CD1c-positive myeloid dendritic cell (primary cell): Measurements from ENCODE around the gene CDC6.
A peak's percentile ranks its signal among the peaks of the same experiment; 100 is the strongest.

Experiments
- DNase-seq: peaks from one replicate; pipeline ENCODE4 v3.0.0-alpha.2; 2016; ENCODE audit errors: extremely low spot score

Gene CDC6

DNA sequence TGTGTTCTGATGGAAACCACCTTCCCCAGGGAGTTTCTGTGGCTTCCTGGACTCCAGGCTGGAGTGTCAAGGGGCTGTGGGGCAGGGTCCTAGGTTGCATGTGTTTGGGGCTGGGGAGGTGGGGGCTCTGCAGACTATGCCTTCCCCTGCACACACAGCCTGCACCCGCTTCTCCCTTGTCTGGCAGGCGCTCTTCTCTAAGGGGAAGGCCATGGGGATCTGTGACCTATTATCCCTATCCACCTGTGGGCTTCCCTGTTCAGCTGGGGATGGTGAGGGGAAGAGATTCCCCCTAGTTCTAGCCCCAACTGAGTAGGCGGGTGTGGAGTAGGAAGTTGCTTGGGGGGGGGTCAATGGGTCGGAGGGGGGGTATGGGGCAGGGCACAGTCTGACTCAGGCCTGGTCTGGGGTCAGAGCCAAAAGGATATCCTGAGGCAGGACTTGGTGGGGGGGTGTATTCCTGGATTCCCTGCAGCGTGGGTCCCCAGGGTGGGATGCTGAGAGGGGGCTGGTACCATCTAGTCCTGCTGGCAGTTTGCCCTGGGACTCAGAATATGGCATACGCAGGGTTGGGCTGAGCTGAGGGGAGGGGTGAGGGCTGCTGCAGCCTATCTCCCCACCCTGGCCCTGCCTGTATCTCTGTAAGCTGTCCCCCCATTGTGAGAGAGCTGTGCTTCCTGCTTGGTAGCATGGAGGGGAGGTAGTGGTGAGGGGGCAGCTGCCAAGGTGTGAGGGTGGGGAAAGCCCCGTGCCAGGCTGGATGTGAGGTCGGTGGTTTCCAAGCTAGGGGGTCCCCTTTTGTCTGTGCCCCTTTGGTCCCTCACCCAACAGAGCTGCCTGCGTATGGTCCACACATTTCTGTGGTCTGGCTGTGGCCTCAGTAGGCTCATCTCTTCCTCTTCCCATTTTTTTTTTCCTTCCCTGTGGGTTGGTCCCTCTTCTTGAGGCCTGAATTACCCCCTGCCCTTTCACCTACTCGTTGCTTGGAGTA, 36.0 kb downstream of the CDC6 start:
- DNase-seq: peak; percentile 71

DNA sequence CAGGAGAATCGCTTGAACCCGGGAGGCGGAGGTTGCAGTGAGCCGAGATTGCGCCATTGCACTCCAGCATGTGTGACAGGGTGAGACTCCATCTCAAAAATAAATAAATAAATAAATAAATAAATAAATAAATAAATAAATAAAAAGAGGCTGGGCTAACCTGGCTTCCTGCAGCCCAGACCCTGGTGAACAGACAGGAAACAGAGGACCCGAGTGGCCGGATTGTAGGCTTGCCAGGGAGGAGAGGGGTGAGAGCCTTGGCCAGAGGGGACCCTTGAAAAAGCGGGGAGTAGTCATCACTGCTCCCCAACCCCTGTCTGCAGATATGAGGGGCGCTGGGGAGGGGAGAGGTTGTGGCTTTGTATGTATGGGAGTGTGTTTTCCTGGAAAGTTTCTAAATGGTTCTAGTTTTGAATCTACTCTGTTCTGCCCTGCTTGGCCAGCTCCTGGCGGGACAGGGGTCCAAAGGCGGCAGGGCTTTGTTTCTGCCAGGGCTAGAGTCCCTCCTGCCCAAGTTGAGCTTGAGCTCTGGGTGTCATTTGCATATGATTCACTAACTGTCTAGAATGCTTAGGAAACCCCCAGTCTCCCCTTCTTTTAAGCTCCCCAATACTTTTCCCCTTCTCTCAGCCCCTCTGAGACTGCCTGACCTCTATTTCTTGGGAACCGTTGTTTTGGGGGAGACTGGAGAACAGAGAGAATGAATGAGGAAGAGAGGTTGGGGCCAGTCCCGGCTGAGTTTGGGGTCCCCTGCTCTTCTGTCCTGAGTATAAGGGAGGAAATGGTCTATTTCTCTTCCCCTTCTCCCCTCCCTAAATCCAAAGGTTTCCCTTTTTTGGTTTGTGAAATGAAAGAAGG, 37.7 kb downstream of the CDC6 start:
- peak; percentile 45 for DNase-seq

DNA sequence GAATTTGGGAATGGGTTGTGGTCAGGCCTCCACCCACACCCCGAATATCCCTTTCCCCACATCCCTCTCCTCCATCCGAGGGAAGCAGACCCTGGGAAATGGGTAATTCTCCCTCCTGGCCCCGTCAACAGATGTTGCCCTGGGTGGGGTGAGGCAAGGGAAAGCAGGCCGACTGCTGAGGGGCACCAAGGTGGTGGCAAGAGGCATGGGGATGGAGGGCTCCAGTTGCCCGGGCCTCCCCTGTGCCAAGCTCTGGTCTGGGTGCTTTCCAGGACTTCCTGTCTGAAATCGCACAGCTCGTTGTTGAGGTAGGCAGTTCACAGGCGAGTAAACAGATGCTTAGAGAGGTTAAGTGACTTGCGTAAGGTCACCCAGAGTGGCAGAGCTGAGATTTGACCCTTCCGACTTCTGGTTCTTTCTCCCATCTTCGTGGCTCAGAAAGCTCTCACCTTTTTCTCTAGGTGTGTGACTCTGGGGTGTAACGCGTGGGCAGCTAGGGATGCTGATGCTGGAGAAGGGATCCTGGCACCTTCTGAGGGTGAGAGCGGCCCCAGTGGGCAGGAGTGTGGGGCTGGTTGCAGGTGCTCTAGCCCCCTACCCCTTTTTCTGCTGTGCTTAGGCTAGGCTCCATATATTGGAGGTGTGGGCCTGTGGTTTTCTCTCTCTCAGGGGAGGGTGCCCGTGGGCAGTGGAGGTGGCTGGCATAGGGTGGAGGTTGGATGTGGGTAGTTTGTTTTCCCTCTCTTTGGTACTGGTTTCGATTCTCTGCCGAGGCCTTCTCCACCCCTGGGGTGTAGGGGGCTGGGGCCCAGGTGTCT, 38.5 kb downstream of the CDC6 start:
- peak; percentile 49 for DNase-seq

DNA sequence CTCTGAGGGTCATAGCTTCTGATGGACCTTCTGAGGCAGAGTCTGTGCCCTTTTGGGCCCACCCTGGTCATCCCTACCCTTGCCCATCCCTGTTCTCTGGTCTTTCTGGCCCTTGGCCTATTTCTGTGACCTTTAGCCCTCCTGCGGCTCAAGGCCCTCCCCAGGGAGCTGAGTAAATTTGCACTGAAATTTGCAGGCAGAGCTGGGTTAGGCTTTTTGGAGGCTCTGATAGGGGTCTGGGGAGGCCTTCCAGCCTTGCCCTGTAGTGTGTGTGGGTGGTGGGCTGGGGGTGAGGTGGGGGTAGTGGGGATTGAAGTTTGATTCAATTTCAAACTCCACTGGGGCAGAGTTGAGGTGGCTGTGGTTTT, 39.1 kb downstream of the CDC6 start:
- no peak for DNase-seq

DNA sequence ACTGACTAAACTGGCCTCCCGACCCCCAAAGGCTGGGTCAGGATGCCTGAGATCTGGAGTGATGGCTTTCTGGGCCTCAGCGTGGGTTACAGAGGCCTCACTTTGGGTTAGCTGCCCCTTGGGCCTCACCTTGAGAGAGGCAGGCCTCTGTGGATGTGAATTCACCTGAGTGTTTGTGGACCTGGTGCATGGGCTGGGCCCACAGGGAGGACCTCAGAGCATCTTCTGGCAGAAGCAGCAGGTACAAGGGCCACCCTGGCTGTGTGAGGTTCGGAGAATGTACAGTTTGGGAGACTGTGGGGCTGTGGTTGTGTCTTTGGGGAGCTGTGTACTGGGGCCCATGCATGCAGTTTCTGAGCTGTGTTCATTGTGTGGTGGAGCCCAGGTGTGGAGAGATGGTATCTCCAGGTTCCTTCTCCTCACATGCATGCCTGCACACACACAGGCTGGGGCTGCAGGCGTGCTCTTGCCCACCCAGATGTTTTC, 39.6 kb downstream of the CDC6 start:
- DNase-seq: no peak

DNA sequence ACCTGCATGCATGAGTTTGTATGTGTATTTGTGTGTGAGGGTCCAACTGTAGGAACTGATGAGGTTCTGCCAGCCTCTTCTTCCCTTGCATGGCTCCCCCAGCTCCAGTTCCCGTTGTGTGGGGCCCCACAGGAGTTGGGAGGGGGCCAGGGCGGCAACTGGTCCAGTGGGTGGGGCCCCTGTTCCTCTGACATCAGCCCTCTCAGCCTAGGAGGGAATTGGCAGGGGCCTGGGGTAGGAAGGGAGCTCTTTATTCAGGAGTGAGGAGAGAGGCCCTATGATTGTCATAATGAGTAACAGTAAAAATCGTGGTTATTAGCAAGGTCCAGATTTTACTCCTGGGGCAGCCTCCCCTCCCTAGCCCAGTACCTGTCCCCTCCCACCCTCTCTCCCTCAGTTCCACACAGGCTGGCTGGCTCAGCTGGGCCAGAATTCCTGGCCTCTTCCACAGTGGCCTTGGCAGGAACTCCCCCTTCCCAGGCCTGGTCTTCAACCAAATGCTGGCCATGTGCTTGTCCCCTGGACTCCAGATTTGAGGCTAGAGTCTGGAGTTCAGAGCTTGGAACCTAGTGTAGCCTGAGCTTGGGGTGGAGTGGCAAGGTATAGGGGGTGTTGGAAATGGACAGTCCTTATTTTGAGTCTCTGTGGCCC, 40.2 kb downstream of the CDC6 start:
- DNase-seq: peak; percentile 45

DNA sequence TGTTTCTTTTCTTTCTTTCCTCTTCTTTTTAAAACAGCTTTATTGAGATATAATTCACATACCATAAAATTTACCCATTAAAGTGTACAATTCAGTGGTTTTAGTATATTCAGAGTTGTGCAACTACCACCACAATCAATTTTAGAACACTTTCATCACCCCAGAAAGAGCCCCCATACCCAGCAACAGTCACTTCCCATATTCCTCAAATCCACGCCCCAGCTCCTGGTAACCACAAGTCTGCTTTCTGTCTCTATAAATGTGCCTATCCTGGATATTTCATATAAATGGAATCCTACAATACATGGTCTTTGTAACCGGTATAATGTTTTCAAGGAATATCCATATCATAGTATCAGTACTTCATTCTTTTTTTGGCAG, 40.7 kb downstream of the CDC6 start:
- DNase-seq: peak; percentile 49

DNA sequence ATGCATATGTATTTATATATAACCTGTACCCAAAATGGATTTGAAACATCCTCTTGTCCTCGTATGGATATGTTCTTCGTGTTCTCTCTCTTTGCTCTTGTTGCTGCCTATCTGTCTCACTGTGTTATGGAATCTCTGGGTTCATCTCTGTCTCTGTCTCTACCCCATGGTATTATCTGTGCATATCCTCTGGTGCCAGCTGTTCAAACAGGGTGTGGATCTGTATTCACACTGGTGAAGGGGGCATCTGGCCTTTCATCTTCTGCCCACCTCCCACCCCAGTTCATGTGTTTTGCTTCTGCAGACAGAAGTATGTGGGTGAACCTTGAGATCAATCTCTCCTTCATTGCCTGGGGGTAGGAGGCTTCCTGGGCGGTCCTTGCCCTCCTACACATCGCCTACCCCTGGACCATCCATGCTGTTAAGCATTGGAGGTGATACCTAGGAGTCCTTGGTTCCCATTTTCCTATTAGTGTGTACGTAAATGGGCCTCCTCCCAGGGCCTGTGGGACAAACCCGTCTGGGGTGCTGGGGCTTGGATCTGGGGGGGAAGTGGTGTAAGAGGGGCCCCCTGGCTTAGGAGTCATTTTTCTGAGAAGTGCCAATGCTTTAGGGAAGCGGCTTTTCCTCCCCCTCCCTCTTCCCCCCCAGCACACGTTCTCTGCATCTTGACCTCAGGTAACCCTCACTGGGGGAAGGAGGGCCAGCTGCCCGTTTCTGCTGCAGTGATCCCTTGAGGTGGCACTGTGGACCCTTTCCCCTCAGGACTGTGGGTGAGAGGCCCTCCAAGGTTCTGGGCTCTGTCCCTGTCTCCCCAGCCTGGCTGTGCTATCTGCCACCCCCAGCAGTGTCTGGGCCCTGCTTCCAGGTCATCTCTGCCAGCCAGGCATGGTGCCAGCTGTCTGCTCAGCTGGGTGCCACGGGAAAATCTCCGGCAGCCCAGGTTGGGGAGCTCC, 42.4 kb downstream of the CDC6 start:
- DNase-seq: peak; percentile 88

DNA sequence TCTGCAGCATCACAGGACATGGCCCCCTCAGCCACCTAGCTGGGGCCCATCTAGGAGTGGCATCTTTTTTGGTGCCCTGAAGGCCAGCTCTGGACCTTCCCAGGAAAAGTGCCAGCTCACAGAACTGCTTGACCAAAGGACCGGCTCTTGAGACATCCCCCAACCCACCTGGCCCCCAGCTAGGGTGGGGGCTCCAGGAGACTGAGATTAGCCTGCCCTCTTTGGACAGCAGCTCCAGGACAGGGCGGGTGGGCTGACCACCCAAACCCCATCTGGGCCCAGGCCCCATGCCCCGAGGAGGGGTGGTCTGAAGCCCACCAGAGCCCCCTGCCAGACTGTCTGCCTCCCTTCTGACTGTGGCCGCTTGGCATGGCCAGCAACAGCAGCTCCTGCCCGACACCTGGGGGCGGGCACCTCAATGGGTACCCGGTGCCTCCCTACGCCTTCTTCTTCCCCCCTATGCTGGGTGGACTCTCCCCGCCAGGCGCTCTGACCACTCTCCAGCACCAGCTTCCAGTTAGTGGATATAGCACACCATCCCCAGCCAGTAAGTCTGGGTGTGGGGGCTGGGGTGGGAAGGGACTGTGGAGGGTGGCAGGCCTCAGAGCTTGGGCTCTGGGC, 43.3 kb downstream of the CDC6 start:
- DNase-seq: no peak

DNA sequence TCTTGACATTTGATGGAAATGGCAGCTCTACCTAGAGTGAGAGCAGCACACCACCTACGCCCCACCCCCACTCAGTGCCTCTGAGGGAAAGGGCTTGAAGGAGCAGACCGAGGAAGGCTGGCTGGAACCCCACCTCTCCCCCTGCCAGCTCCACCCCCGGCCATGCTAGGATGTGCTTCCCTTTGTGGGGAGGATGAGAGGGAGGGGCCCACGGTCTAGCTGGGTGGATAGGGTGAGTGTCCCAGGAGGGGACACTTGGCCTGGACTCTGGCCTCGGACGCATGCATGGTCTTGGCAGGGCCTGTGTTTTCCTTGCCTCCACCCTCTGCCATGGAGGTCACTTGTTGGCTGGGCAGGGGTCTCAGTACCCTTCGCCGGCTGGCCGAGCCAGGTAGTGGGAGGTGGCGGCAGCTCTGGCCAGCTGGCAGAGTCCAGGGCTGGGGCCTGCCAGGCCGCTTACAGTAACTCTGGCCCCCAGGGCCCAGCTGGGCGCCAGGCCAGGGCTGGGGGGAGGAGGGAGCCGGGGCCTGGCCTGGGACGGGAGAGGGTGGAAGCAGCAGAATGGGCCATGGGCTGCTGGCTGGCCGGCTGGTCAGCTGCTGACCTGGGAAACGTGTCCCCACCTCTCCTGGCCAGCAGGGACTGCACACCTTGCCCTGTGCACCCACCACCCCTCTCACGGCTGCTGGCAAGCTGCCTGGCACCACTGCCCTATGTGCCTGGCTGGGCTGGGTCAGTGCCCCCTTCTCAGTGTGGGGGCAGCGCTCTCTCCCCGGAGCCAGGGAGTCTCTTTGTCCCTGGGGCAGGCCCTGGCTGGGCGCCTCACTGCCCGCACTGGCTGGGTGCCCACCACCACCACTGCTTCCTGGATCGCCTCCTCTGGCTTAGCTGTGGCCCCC, 44.3 kb downstream of the CDC6 start:
- peak; percentile 46 for DNase-seq

DNA sequence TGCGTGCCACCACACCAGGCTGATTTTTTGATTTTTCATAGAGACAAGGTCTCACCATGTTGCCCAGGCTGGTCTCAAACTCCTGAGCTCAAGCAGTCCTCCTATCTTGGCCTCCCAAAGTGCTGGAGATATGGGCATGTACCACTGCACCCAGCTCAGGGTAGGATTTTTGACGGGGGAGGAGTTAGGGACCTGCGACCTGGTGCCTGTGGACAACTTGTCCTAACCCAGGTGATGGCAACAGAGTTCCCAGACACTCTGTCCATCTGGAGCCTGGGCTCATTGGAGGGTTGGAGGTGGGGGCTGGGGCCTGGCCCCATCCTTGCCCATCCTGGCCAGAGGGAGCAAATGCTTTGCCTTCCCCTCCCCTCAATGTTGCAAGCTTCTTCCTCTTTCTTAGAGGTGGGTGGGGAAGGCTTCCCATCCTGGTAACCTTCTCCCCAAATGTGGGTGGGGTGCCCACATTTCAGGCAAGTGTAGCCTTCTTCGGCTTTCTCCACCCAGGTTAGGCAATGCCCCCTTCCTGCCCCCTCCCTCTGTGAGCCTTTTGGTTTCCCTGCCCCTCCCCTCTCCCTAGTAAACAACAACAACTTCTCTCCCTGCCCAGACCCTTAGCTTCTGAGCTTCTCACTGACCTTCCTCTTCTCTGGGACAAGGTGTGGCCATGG, 46.2 kb downstream of the CDC6 start:
- peak; percentile 87 for DNase-seq

DNA sequence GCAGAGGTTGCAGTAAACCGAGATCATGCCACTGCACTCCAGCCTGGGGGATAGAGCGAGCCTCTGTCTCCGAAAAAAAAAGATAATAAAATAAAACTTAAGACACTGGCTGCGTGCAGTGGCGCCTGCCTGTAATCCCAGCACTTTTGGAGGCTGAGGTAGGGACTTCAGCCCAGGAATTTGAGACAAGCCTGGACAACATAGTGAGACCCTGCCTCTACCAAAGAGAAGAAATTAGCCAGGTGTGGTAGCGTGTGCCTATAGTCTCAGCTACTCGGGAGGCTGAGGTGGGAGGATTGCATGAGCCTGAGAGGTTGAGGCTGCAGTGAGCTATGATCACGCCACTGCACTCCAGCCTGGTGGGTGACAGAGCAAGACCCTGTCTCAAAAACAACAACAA, 47.9 kb downstream of the CDC6 start:
- no peak for DNase-seq

DNA sequence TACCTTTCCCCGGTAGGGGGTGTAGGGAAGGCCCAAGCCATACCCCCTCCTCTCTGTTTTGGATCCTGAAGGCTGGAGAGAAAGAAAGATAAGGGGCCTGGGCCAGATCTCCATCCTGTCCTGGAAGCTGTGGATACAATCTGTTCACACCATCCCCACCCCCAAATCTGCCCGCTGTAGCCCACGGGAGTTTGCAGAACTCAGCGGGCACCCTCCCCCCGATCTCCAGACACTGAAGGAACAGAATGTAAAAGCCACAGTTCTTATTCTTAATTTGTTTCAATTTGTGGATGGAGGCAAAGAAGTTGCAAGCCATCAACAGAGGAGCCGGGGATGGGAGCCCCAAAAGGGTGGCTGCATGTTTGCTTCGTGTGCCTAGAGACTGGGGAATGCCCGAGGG, 49.7 kb downstream of the CDC6 start:
- no peak for DNase-seq

DNA sequence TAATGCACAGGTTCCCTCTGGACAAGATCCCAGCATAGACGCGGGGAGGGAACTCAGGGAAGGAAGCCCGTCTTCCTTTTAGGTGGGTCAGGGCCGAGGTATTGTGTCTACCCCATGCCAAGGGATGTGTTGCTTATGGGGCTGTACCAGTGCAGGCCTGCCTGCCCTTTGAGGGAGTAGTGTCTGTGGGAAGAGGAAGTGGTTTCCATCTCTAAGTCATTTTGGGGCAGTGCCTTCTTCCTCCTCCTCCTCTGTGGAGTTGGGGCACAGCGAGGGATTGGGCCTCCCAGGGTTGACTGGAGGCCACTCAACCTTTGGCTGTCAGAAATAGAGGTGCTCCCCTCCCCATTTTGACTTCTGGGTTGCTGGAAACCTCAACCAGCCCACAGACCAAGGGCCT, 50.4 kb downstream of the CDC6 start:
- DNase-seq: peak; percentile 46

DNA sequence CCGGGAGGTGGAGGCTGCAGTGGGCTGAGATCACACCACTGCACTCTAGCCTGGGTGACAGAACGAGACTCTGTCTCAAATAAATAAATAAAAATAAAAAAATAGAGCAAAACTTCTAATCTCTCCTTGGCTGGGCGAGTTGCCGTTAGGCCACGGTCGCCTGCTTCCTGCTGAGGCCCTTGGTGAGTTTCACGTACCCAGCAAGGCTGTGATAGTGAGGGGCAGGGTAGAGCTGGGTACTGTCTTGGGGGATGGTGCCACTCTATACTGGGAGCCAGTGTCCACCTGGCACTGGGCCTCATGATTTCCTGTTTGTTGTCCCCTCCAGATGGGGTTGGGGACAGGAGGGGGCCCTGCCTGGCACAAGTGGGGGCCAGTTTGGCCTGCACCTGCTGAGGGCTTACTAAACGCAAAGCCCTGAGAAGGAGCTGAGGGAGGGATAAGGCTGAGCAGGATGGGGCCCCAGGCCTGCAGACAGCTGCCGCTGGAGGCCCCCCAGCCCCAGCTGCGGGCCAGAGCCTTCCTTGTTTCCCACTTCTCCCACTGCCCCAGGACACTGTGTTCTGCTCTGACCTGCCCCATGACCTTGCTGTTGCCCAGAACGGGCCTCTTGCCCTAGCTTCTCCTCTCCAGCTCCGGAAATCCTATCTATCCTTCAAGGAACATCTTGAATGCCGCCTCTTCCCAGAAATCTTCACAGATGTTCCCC, 51.4 kb downstream of the CDC6 start:
- DNase-seq: no peak

DNA sequence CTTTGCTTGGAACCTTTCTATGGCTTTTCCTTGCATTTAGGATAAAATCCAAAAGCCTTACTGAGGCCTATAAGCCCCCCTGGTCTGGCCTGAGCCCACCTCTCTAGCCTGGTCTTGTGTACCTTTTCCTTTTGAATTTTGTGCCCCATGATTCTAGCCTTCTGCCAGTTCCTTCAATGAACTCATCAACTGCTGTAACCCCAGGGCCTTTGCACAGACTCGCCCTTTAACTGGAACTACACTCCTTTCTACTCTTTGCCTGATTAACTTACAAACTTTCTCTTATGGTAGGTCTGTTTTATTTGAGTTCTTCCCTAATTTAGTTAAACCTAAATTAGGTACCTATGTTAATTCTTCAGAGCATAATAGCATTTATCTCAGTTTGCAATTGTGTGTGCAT, 52.6 kb downstream of the CDC6 start:
- no peak for DNase-seq
